Thoracic aorta (tissue), 2 donors: ENCODE measurements around the gene CD40LG. TPM values are rescaled to one million over a fixed set of nuclear protein-coding genes. Genes with fewer than 3 reads are reported as not detected.

Experiments used
- ATAC-seq: fragments of 150-250 bp; one replicate; pipeline ENCODE4 v1.8.0; 2017; ENCODE audit warnings: low read depth; ENCODE audit not compliant: insufficient number of reproducible peaks, low FRiP score
- DNase-seq: peaks from one replicate; pipeline ENCODE4 v3.0.0-alpha.2; 2020; ENCODE audit warnings: low spot score
- H3K27ac ChIP-seq, 2 donors: fragments of 200-600 bp; sonication (generic); 1 replicate in 1 of 2; 2 replicates in 1 of 2; pipeline ENCODE4 v1.5.1; 2016; ENCODE audit warnings: mild to moderate bottlenecking in 2 of 2, moderate library complexity in 2 of 2
- H3K27me3 ChIP-seq: fragments of 200-600 bp; sonication (generic); replicated peaks from 2 replicates; pipeline ENCODE4 v1.6.0; 2016; ENCODE audit warnings: mild to moderate bottlenecking; ENCODE audit not compliant: insufficient read depth
- H3K36me3 ChIP-seq: fragments of 200-600 bp; sonication (generic); one replicate; pipeline ENCODE4 v1.5.1; 2016
- H3K4me1 ChIP-seq, 2 donors: fragments of 200-600 bp; sonication (generic); 1 replicate in 1 of 2; 2 replicates in 1 of 2; pipeline versions ENCODE4 v1.5.1 to v1.6.0; 2016; ENCODE audit warnings: low read depth in 2 of 2, mild to moderate bottlenecking in 1 of 2; ENCODE audit not compliant: control insufficient read depth in 1 of 2
- H3K4me3 ChIP-seq: fragments of 200-600 bp; sonication (generic); 2 replicates; pipeline ENCODE4 v1.5.1; 2016; ENCODE audit warnings: mild to moderate bottlenecking
- H3K9me3 ChIP-seq: fragments of 200-600 bp; sonication (generic); 2 replicates; pipeline ENCODE4 v1.5.1; 2016
- CTCF ChIP-seq: fragments of 200-600 bp; sonication (generic); IDR thresholded peaks from one replicate; pipeline ENCODE4 v1.5.1; 2019; ENCODE audit warnings: antibody characterized with exemption
- total RNA-seq, 2 donors: library from RNA; depleted of rRNA; stranded (reverse); fragments of >200 nt; gene quantifications; one replicate each; pipeline versions ENCODE4 v1.1.0 to v1.2.3, GENCODE V29; 2016

CD40LG gene
- total RNA-seq, 2 donors from 2014 or later, result 0.42 TPM; not detected in 1

- no peak for DNase-seq
- no peak for ATAC-seq
- no peaks in the 10 kb centered on the region for H3K9me3 ChIP-seq
- peaks cover 6% of the 10 kb centered on the region for H3K36me3 ChIP-seq
- TF ChIP-seq CTCF, result no peak
- no peak overlapping the region for H3K4me3 ChIP-seq
- no peak overlapping the region for H3K27ac ChIP-seq
- no peaks in the 10 kb centered on the region for H3K27me3 ChIP-seq
- no peaks in the 10 kb centered on the region for H3K4me1 ChIP-seq
Measured at GRCh38 chrX:136666088-136666487, 18.1 kb downstream of the CD40LG start.

- Histone ChIP-seq H3K4me1 (no peaks in the 10 kb centered on the region), H3K27me3 (no peaks in the 10 kb centered on the region), H3K4me3 (no peak overlapping the region), H3K36me3 (peaks cover 6% of the 10 kb centered on the region), H3K27ac (no peak overlapping the region), H3K9me3 (no peaks in the 10 kb centered on the region)
- ATAC-seq (no peak), DNase-seq (no peak)
- no peak for TF ChIP-seq CTCF
Measured at GRCh38 chrX:136667446-136668168, 19.6 kb downstream of the CD40LG start.

- Histone ChIP-seq H3K4me3 (no peak overlapping the region), H3K27ac (no peak overlapping the region), H3K27me3 (no peaks in the 10 kb centered on the region), H3K36me3 (peaks cover 6% of the 10 kb centered on the region), H3K9me3 (no peaks in the 10 kb centered on the region), H3K4me1 (no peaks in the 10 kb centered on the region)
- ATAC-seq (no peak), DNase-seq (no peak)
- no peak for TF ChIP-seq CTCF
Measured at GRCh38 chrX:136671006-136671610, 23.1 kb downstream of the CD40LG start.

- H3K4me1 ChIP-seq, result no peaks in the 10 kb centered on the region
- no peak overlapping the region for H3K4me3 ChIP-seq
- H3K27me3 ChIP-seq, result no peaks in the 10 kb centered on the region
- no peak overlapping the region for H3K27ac ChIP-seq
- no peak for TF ChIP-seq CTCF
- no peak for DNase-seq
- no peaks in the 10 kb centered on the region for H3K9me3 ChIP-seq
- H3K36me3 ChIP-seq, result no peaks in the 10 kb centered on the region
- ATAC-seq, result no peak
Measured at GRCh38 chrX:136674270-136674985, 26.5 kb downstream of the CD40LG start.

GRCh38 chrX:136679531-136679930 is 31.6 kb downstream of the CD40LG start:
- no peaks in the 10 kb centered on the region for H3K27me3 ChIP-seq
- H3K27ac ChIP-seq, result no peak overlapping the region
- no peak overlapping the region for H3K4me3 ChIP-seq
- H3K36me3 ChIP-seq, result peaks cover 5% of the 10 kb centered on the region
- no peaks in the 10 kb centered on the region for H3K9me3 ChIP-seq
- TF ChIP-seq CTCF, result no peak
- DNase-seq (no peak), ATAC-seq (no peak)
- H3K4me1 ChIP-seq, result no peaks in the 10 kb centered on the region
